HUES48 (cell line): ENCODE data around the gene COL5A1.

Source experiments
- H3K27ac ChIP-seq: one replicate; pipeline ENCODE4 v1.7.0; 2013; ENCODE audit warnings: low read depth, low read length, inconsistent platforms
- H3K27me3 ChIP-seq: 2 replicates; pipeline ENCODE4 v1.6.1; 2013; ENCODE audit warnings: mild to moderate bottlenecking, low read length; ENCODE audit not compliant: control insufficient read depth, insufficient read depth
- H3K36me3 ChIP-seq: 2 replicates; pipeline ENCODE4 v1.6.1; 2013; ENCODE audit warnings: low read length; ENCODE audit not compliant: control insufficient read depth, insufficient read depth
- H3K4me1 ChIP-seq: 2 replicates; pipeline ENCODE4 v1.6.1; 2013; ENCODE audit warnings: mild to moderate bottlenecking, low read length; ENCODE audit not compliant: control insufficient read depth, insufficient read depth
- H3K4me3 ChIP-seq: 2 replicates; pipeline ENCODE4 v1.5.1; 2013; ENCODE audit warnings: mild to moderate bottlenecking, low read depth, low read length
- H3K9ac ChIP-seq: 2 replicates; pipeline ENCODE4 v1.6.1; 2013; ENCODE audit warnings: mild to moderate bottlenecking, low read depth, low read length, moderate library complexity
- H3K9me3 ChIP-seq: 2 replicates; pipeline ENCODE4 v1.6.1; 2013; ENCODE audit warnings: low read length; ENCODE audit not compliant: control insufficient read depth, insufficient read depth

The COL5A1 gene

GRCh38 chr9:134758949-134759607 lies 117.5 kb downstream of the COL5A1 start:
- no peaks in the 10 kb centered on the region for H3K27me3 ChIP-seq
- no peaks in the 10 kb centered on the region for H3K36me3 ChIP-seq
- H3K27ac ChIP-seq: no peak overlapping the region

GRCh38 chr9:134759913-134760312 lies 118.3 kb downstream of the COL5A1 start:
- Histone ChIP-seq H3K4me1 (no peaks in the 10 kb centered on the region), H3K4me3 (no peak overlapping the region), H3K9me3 (no peaks in the 10 kb centered on the region), H3K9ac (no peak overlapping the region), H3K27ac (no peak overlapping the region), H3K36me3 (no peaks in the 10 kb centered on the region), H3K27me3 (no peaks in the 10 kb centered on the region)

More at GRCh38 chr9:134758949-134759607, 117.5 kb downstream of the COL5A1 start:
- Histone ChIP-seq H3K4me1 (no peaks in the 10 kb centered on the region), H3K9me3 (no peaks in the 10 kb centered on the region), H3K9ac (no peak overlapping the region), H3K4me3 (no peak overlapping the region)

- Histone ChIP-seq H3K9ac (no peak overlapping the region), H3K36me3 (no peaks in the 10 kb centered on the region), H3K4me3 (no peak overlapping the region), H3K27me3 (no peaks in the 10 kb centered on the region), H3K4me1 (no peaks in the 10 kb centered on the region), H3K9me3 (no peaks in the 10 kb centered on the region), H3K27ac (no peak overlapping the region)
These were observed 119.3 kb downstream of the COL5A1 start for GRCh38 chr9:134760750-134761420.

- H3K27ac ChIP-seq: no peak overlapping the region
- H3K4me1 ChIP-seq: no peaks in the 10 kb centered on the region
- H3K9me3 ChIP-seq: no peaks in the 10 kb centered on the region
- no peaks in the 10 kb centered on the region for H3K27me3 ChIP-seq
- H3K9ac ChIP-seq: no peak overlapping the region
- no peaks in the 10 kb centered on the region for H3K36me3 ChIP-seq
- no peak overlapping the region for H3K4me3 ChIP-seq
These were observed 123.1 kb downstream of the COL5A1 start for GRCh38 chr9:134764473-134765269.

- Histone ChIP-seq H3K4me1 (no peaks in the 10 kb centered on the region), H3K9me3 (no peaks in the 10 kb centered on the region), H3K36me3 (no peaks in the 10 kb centered on the region), H3K27me3 (no peaks in the 10 kb centered on the region), H3K4me3 (no peak overlapping the region), H3K9ac (no peak overlapping the region), H3K27ac (no peak overlapping the region)
These were observed 124.2 kb downstream of the COL5A1 start for GRCh38 chr9:134765785-134766184.

- no peaks in the 10 kb centered on the region for H3K27me3 ChIP-seq
- H3K27ac ChIP-seq: no peak overlapping the region
- H3K4me1 ChIP-seq: no peaks in the 10 kb centered on the region
- H3K36me3 ChIP-seq: no peaks in the 10 kb centered on the region
- no peak overlapping the region for H3K4me3 ChIP-seq
- H3K9ac ChIP-seq: no peak overlapping the region
- H3K9me3 ChIP-seq: no peaks in the 10 kb centered on the region
These were observed 125.0 kb downstream of the COL5A1 start for GRCh38 chr9:134766587-134766986.

GRCh38 chr9:134768332-134768708 lies 126.7 kb downstream of the COL5A1 start:
- H3K36me3 ChIP-seq: no peaks in the 10 kb centered on the region
- H3K9me3 ChIP-seq: no peaks in the 10 kb centered on the region
- no peak overlapping the region for H3K4me3 ChIP-seq
- no peak overlapping the region for H3K27ac ChIP-seq
- H3K27me3 ChIP-seq: no peaks in the 10 kb centered on the region
- no peaks in the 10 kb centered on the region for H3K4me1 ChIP-seq
- H3K9ac ChIP-seq: no peak overlapping the region

GRCh38 chr9:134768709-134769351 lies 127.2 kb downstream of the COL5A1 start:
- H3K9ac ChIP-seq: no peak overlapping the region
- no peak overlapping the region for H3K27ac ChIP-seq
- no peak overlapping the region for H3K4me3 ChIP-seq
- no peaks in the 10 kb centered on the region for H3K36me3 ChIP-seq
- no peaks in the 10 kb centered on the region for H3K9me3 ChIP-seq
- H3K4me1 ChIP-seq: no peaks in the 10 kb centered on the region
- no peaks in the 10 kb centered on the region for H3K27me3 ChIP-seq

GRCh38 chr9:134770972-134771971 lies 129.7 kb downstream of the COL5A1 start:
- Histone ChIP-seq H3K36me3 (no peaks in the 10 kb centered on the region), H3K4me3 (no peak overlapping the region), H3K27me3 (no peaks in the 10 kb centered on the region), H3K4me1 (no peaks in the 10 kb centered on the region), H3K9ac (no peak overlapping the region), H3K9me3 (no peaks in the 10 kb centered on the region), H3K27ac (no peak overlapping the region)

- H3K36me3 ChIP-seq: no peaks in the 10 kb centered on the region
- no peaks in the 10 kb centered on the region for H3K9me3 ChIP-seq
- no peak overlapping the region for H3K4me3 ChIP-seq
- no peaks in the 10 kb centered on the region for H3K4me1 ChIP-seq
- H3K27ac ChIP-seq: no peak overlapping the region
- no peaks in the 10 kb centered on the region for H3K27me3 ChIP-seq
- no peak overlapping the region for H3K9ac ChIP-seq
These were observed 130.7 kb downstream of the COL5A1 start for GRCh38 chr9:134772331-134772730.
